H1 (cell line): ENCODE results near the gene NQO2. TPM values are rescaled to one million over a fixed set of nuclear protein-coding genes. Genes with fewer than 3 reads are reported as not detected.

Experiments
- ASH2L ChIP-seq: fragments of 200-600, 300-600 bp; sonication (generic); IDR thresholded peaks from one replicate; pipeline ENCODE4 v1.7.1; 2017; ENCODE audit warnings: low read length
- GTF2F1 ChIP-seq: IDR thresholded peaks from 2 replicates; pipeline ENCODE4 v1.6.1; 2012; ENCODE audit warnings: low read depth, low read length, improper control_type of control experiment, borderline replicate concordance
- KDM1A ChIP-seq: fragments of 200-600, 300-600 bp; sonication (generic); IDR thresholded peaks from 2 replicates; pipeline ENCODE4 v1.7.1; 2016; ENCODE audit warnings: mild to moderate bottlenecking, low read length, borderline replicate concordance
- RNF2 ChIP-seq: fragments of 200-900, 300-1000 bp; sonication (generic); IDR thresholded peaks from 2 replicates; pipeline ENCODE4 v1.7.1; 2016; ENCODE audit warnings: borderline replicate concordance, low read depth, mild to moderate bottlenecking, antibody characterized with exemption, low read length; ENCODE audit not compliant: poor library complexity, severe bottlenecking; ENCODE audit errors: missing control alignments
- SAP30 ChIP-seq: fragments of 300-600 bp; sonication (generic); IDR thresholded peaks from 2 replicates; pipeline ENCODE4 v1.7.1; 2012; ENCODE audit warnings: low read length, moderate library complexity, mild to moderate bottlenecking, inconsistent platforms; ENCODE audit not compliant: insufficient read depth, insufficient replicate concordance
- SP1 ChIP-seq: IDR thresholded peaks from 2 replicates; pipeline ENCODE4 v1.6.1; 2011; ENCODE audit warnings: low read depth, low read length
- SRF ChIP-seq: IDR thresholded peaks from 2 replicates; pipeline ENCODE4 v1.6.1; 2011; ENCODE audit warnings: mild to moderate bottlenecking, low read depth, low read length, moderate library complexity
- TBP ChIP-seq: IDR thresholded peaks from 2 replicates; pipeline ENCODE4 v1.6.1; 2011; ENCODE audit warnings: low read depth, low read length, improper control_type of control experiment
- TCF12 ChIP-seq: IDR thresholded peaks from 2 replicates; pipeline ENCODE4 v1.6.1; 2011; ENCODE audit warnings: low read depth, mild to moderate bottlenecking, low read length
- polyA plus RNA-seq, 7 experiments: library from polyadenylated mRNA; depleted of rRNA in 3 of 7; stranded (reverse) in 5 of 7; unstranded in 2 of 7; fragments of >200 nt in 5 of 7; fragments of 200-250 nt in 2 of 7; gene quantifications; 1 replicate in 5 of 7; 2 replicates in 1 of 7; 4 replicates in 1 of 7; pipeline versions ENCODE4 v1.2.1 to v1.2.3, GENCODE V29; 2011 to 2013; ENCODE audit warnings: missing spikeins in 2 of 7, mixed read lengths in 2 of 7
- total RNA-seq: library from RNA; stranded (reverse); fragmentation: NEBNext Ultra II Directional; extraction: Animal tissue kit (Norgen Biotek cat#: 25700); gene quantifications from 2 replicates; pipeline ENCODE4 v1.2.1, GENCODE V29; 2021
- TF ChIP-seq, protein P1 (sequence below): fragments of 300-600 bp; sonication (generic); IDR thresholded peaks from 2 replicates; pipeline ENCODE4 v1.7.1; 2012; ENCODE audit warnings: low read length, moderate library complexity, mild to moderate bottlenecking, inconsistent platforms; ENCODE audit not compliant: insufficient replicate concordance

NQO2 gene
- total and polyA plus RNA-seq, 2 of the 8 experiments (the other 6 are each of a cell fraction or from before 2014, with no cell fraction given): 135 to 168 TPM

DNA sequence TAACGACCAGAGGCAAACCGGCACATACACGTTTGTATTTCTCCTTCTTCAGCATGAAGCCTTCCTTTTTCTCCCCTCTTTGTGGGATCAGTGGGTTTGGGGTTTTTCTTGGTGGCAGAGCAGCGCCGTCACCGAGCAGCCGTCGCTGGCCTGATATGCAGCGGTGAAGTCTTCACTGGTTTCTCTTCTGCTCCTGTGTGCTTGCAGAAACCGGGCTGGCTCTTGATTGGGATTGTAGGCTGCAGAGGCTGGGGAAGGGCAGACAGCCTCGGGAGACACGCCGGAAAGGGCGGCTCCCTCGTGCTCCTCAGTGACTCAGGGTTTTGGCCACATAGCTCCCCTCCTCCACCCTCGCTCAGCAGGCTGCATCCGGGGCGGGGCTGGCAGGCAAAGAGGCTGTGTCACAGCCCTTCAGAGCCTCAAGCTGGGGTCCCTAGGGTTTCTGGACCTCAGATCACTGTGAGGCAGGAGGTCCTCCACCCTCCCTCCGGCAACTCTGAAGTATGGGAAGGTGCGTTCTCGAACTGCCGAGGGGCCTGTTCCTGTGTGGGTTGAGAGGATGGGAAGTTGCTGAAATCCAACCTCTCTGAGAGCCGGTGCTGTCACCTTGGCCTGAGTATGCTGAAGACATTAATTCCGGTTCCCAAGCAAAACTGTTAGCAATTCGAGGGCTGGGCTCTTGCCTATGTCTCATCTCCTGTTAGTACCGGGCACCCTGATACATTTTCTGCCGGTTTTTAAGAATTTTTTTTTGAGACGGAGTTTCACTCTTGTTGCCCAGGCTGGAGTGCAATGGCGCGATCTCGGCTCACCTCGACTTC, 24.2 kb downstream of the NQO2 start (continued):
- TF ChIP-seq, protein P1, sequence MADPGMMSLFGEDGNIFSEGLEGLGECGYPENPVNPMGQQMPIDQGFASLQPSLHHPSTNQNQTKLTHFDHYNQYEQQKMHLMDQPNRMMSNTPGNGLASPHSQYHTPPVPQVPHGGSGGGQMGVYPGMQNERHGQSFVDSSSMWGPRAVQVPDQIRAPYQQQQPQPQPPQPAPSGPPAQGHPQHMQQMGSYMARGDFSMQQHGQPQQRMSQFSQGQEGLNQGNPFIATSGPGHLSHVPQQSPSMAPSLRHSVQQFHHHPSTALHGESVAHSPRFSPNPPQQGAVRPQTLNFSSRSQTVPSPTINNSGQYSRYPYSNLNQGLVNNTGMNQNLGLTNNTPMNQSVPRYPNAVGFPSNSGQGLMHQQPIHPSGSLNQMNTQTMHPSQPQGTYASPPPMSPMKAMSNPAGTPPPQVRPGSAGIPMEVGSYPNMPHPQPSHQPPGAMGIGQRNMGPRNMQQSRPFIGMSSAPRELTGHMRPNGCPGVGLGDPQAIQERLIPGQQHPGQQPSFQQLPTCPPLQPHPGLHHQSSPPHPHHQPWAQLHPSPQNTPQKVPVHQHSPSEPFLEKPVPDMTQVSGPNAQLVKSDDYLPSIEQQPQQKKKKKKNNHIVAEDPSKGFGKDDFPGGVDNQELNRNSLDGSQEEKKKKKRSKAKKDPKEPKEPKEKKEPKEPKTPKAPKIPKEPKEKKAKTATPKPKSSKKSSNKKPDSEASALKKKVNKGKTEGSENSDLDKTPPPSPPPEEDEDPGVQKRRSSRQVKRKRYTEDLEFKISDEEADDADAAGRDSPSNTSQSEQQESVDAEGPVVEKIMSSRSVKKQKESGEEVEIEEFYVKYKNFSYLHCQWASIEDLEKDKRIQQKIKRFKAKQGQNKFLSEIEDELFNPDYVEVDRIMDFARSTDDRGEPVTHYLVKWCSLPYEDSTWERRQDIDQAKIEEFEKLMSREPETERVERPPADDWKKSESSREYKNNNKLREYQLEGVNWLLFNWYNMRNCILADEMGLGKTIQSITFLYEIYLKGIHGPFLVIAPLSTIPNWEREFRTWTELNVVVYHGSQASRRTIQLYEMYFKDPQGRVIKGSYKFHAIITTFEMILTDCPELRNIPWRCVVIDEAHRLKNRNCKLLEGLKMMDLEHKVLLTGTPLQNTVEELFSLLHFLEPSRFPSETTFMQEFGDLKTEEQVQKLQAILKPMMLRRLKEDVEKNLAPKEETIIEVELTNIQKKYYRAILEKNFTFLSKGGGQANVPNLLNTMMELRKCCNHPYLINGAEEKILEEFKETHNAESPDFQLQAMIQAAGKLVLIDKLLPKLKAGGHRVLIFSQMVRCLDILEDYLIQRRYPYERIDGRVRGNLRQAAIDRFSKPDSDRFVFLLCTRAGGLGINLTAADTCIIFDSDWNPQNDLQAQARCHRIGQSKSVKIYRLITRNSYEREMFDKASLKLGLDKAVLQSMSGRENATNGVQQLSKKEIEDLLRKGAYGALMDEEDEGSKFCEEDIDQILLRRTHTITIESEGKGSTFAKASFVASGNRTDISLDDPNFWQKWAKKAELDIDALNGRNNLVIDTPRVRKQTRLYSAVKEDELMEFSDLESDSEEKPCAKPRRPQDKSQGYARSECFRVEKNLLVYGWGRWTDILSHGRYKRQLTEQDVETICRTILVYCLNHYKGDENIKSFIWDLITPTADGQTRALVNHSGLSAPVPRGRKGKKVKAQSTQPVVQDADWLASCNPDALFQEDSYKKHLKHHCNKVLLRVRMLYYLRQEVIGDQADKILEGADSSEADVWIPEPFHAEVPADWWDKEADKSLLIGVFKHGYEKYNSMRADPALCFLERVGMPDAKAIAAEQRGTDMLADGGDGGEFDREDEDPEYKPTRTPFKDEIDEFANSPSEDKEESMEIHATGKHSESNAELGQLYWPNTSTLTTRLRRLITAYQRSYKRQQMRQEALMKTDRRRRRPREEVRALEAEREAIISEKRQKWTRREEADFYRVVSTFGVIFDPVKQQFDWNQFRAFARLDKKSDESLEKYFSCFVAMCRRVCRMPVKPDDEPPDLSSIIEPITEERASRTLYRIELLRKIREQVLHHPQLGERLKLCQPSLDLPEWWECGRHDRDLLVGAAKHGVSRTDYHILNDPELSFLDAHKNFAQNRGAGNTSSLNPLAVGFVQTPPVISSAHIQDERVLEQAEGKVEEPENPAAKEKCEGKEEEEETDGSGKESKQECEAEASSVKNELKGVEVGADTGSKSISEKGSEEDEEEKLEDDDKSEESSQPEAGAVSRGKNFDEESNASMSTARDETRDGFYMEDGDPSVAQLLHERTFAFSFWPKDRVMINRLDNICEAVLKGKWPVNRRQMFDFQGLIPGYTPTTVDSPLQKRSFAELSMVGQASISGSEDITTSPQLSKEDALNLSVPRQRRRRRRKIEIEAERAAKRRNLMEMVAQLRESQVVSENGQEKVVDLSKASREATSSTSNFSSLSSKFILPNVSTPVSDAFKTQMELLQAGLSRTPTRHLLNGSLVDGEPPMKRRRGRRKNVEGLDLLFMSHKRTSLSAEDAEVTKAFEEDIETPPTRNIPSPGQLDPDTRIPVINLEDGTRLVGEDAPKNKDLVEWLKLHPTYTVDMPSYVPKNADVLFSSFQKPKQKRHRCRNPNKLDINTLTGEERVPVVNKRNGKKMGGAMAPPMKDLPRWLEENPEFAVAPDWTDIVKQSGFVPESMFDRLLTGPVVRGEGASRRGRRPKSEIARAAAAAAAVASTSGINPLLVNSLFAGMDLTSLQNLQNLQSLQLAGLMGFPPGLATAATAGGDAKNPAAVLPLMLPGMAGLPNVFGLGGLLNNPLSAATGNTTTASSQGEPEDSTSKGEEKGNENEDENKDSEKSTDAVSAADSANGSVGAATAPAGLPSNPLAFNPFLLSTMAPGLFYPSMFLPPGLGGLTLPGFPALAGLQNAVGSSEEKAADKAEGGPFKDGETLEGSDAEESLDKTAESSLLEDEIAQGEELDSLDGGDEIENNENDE: no peak
- no peak for TF ChIP-seq SAP30
- no peak for TF ChIP-seq KDM1A
- no peak for TF ChIP-seq RNF2
- TF ChIP-seq SP1: 0 out of 2 replicates have a peak, but pooled peaks have one; percentile 60
- no peak for TF ChIP-seq TCF12
- TF ChIP-seq ASH2L: no peak
- peak; percentile 63; the same call in 1 of the 2 replicates for TF ChIP-seq GTF2F1
- no peak for TF ChIP-seq SRF
- no peak for TF ChIP-seq TBP
